GM13976 (cell line): ENCODE data around the gene ZNF469.
"Not testable (repeated sequence)": the region's sequence is repeated elsewhere in the genome, so short reads cannot be mapped to it uniquely, and the experiment has no call there.

Source experiments
- DNase-seq: peaks from one replicate; pipeline ENCODE4 v3.0.0; 2012; ENCODE audit warnings: low spot score
- in situ Hi-C: fragments of 300-500 bp; cut with MboI; formaldehyde crosslinking; loops from one replicate; pipeline ENCODE4 v1.12.0; 2022; ENCODE audit warnings: low sequenced_read_pairs, mixed read lengths, inconsistent platforms; ENCODE audit not compliant: unreplicated experiment
- TF ChIP-seq, protein P1 (sequence below): IDR thresholded peaks from 2 replicates; pipeline ENCODE4 v1.5.1; 2012; ENCODE audit warnings: borderline replicate concordance, mild to moderate bottlenecking; ENCODE audit not compliant: insufficient read depth; ENCODE audit errors: extremely low read depth, missing control alignments, control extremely low read depth

The ZNF469 gene

DNA sequence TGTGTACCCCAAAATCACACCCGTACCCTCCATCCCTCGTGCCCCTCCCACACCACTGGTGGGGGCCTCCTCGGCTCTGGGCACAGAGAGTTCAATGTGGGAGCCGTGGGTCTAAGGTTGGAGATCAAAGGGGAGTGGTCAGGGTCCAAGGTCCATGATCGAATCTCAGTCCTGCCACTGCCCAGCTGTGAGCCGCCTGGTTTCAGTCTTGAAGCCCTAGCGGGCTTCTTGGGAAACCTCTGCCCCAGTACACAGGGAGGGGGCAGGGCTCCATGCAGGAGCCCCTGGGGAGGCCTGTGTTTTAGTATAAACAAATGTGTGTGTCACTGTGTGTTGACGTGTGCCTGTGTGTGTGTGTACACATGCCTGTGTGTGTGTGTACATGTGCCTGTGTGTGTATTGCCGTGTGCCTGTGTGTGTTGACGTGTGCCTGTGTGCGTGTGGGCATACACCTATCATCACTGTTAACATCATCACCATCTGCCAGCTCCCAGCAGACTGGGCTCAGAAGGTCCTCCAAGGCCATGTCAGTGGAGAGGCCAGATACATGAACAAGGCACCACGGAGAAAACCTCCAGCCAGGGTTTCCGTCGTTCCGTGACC lies 26.5 kb upstream of the ZNF469 start:
- in situ Hi-C loops = no loop called here
- TF ChIP-seq, protein P1, sequence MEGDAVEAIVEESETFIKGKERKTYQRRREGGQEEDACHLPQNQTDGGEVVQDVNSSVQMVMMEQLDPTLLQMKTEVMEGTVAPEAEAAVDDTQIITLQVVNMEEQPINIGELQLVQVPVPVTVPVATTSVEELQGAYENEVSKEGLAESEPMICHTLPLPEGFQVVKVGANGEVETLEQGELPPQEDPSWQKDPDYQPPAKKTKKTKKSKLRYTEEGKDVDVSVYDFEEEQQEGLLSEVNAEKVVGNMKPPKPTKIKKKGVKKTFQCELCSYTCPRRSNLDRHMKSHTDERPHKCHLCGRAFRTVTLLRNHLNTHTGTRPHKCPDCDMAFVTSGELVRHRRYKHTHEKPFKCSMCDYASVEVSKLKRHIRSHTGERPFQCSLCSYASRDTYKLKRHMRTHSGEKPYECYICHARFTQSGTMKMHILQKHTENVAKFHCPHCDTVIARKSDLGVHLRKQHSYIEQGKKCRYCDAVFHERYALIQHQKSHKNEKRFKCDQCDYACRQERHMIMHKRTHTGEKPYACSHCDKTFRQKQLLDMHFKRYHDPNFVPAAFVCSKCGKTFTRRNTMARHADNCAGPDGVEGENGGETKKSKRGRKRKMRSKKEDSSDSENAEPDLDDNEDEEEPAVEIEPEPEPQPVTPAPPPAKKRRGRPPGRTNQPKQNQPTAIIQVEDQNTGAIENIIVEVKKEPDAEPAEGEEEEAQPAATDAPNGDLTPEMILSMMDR = no peak
- DNase-seq = no peak

DNA sequence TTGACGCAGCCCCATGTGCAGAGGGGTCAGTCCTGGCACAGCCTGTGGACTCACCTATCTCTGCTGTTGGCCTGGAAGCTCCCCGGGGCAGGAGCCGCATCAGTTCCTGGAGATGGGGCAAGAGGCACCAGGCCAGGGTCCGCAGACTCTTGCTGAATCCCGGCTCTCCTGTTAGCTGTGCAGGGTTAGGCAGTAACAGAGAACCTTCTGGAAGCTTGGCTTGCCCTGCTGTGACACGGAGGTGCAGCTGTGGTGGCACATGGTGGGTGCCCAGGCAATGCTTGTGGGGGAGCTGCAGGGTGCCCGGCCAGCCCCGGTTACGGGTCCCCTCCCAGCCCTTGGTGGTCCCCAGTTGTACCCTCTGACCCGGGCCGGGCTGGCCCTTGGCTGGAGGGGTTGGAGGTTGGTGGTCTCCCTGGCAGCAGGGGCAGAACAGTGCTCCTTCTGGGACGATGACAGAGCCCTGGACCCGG lies 26.0 kb upstream of the ZNF469 start:
- in situ Hi-C loops = no loop called here
- TF ChIP-seq, protein P1 = no peak
- no peak for DNase-seq

DNA sequence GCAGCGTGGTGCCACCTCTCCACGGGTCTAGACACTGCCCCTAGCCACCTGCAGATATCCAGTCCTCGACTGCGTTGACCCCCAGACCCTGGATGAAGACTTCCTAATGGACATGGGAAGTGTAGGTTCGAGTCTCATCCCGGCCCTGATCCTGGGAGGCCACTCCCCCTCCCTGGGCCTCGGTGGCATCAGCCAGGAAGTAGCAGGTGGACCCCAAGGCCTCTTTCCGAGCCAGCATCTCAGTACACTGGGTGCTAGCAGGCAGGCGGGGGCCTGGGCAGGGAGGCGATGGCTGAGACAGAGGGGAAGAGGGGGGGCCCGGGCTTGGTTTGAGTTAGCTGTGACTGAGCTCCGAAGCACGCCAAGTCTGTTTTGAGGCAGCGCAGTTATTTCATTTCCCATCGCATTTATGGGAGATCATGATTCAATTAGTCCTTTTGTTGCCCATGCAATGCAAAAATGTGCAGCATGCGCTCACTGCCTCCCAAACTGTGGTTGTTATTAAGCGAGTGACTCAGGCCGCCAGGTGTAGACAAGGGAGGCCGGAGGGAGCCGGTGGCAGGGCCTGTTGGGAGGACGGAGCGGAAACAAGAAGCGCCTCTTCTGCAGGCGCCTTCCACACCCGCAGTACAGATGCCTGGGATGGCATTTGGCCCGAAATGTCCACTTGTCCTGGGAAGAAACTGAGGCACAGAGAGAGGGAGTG lies 25.3 kb upstream of the ZNF469 start:
- TF ChIP-seq, protein P1 = no peak
- DNase-seq = no peak
- in situ Hi-C loops = no loop called here

DNA sequence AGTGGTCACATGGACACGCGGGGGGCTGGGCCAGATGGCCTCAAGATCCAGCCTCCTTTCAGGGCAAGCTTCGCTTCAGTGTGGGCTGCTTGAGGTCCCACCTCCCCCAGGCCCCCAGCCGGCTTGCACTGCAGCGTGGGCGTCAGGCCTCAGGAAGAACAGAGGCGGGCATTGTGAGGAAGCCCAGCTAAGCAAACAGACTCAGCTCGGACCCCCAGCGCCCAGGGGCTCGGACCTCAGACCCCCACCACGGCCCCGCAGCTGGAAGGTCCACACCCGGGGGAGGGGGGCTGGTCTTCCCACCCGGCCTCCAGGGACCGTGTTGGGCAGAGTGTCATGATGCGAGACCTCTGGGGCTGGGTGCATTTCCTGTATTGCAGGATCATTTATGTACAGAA lies 24.7 kb upstream of the ZNF469 start:
- in situ Hi-C loops = no loop called here
- no peak for DNase-seq

DNA sequence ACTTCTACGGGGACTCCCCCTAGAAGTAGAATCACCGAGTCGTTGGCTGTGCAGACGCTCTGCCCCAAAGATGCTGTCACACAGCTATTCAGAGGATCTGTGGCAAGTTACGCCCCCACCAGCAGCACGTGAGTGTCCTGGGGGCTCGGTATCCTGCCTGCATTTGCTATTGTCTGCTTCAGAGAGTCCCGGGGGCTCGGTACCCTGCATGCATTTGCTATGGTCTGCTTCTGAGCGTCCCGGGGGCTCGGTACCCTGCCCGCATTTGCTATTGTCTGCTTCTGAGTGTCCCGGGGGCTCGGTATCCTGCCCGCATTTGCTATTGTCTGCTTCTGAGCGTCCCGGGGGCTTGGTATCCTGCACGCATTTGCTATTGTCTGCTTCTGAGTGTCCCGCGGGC lies 23.8 kb upstream of the ZNF469 start:
- TF ChIP-seq, protein P1 = no peak
- DNase-seq = no peak
- in situ Hi-C loops = no loop called here

More for the DNA sequence above, 24.7 kb upstream of the ZNF469 start:
- TF ChIP-seq, protein P1 = no peak

DNA sequence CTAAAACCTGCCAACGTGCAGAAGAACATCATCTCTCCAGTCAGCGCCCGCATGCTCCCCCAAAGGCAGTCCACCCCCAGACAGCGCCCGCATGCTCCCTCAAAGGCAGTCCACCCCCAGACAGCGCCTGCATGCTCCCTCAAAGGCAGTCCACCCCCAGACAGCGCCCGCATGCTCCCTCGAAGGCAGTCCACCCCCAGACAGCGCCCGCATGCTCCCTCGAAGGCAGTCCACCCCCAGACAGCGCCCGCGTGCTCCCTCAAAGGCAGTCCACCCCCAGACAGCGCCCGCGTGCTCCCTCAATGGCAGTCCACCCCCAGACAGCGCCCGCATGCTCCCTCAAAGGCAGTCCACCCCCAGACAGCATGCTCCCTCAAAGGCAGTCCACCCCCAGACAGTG lies 22.4 kb upstream of the ZNF469 start:
- DNase-seq, in situ Hi-C loops: not testable (repeated sequence)

DNA sequence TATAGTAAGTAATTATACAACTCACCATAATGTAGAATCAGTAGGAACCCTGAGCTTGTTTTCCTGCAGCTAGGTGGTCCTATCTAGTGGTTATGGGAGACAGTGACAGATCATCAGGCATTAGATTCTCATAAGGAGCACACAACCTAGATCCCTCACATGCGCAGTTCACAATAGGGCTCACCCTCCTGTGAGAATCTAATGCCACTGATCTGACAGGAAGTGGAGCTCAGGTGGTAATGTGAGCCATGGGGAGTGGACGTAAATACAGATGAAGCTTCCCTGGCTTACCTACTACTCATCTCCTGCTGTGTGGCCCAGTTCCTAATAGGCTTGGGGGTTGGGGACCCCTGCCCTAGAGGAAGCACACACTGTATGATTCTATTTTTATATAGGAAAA lies 21.8 kb upstream of the ZNF469 start:
- TF ChIP-seq, protein P1 = no peak
- in situ Hi-C loops = no loop called here
- no peak for DNase-seq
